Activated CD8-positive, alpha-beta T cell treated with anti-CD3 and anti-CD28 coated beads for 36 hours (primary cell): Measurements from ENCODE around the gene OVCA2. TPM values are rescaled to one million over a fixed set of nuclear protein-coding genes. Genes with fewer than 3 reads are reported as not detected.
A peak's percentile ranks its signal among the peaks of the same experiment; 100 is the strongest.

Source experiments
- ATAC-seq: fragments of 200-7000 bp; cut with Tn5 transposase; one replicate; pipeline ENCODE4 v1.10.0; 2021; ENCODE audit warnings: mild to moderate bottlenecking, moderate library complexity
- CTCF ChIA-PET: fragments of 350-600 bp; sonication (Branson Sonifier 250); formaldehyde crosslinking; loops from one replicate; lab custom pipeline; 2021; ENCODE audit warnings: antibody characterized with exemption; lab: Charles Lee
- POLR2A ChIA-PET: fragments of 350-600 bp; sonication (Branson Sonifier 250); formaldehyde crosslinking; loops from one replicate; lab custom pipeline; 2021; ENCODE audit warnings: antibody characterized with exemption; lab: Charles Lee
- DNase-seq: peaks from one replicate; pipeline ENCODE4 v3.0.0-alpha.2; 2020
- H3K27ac Mint-ChIP-seq: one replicate; pipeline ENCODE4 v1.8.0; 2021; ENCODE audit warnings: mild to moderate bottlenecking, mixed read lengths
- H3K27me3 Mint-ChIP-seq: one replicate; pipeline ENCODE4 v1.8.0; 2021; ENCODE audit warnings: mixed read lengths
- H3K36me3 Mint-ChIP-seq: one replicate; pipeline ENCODE4 v1.8.0; 2021; ENCODE audit warnings: low read depth, mixed read lengths
- H3K4me1 Mint-ChIP-seq: one replicate; pipeline ENCODE4 v1.8.0; 2021; ENCODE audit warnings: low read depth, mixed read lengths
- H3K4me3 Mint-ChIP-seq: one replicate; pipeline ENCODE4 v1.8.0; 2021; ENCODE audit warnings: mild to moderate bottlenecking, moderate library complexity, mixed read lengths
- H3K9me3 Mint-ChIP-seq: one replicate; pipeline ENCODE4 v1.8.0; 2021; ENCODE audit warnings: mixed read lengths
- CTCF ChIP-seq: fragments of 200-600 bp; IDR thresholded peaks from one replicate; pipeline ENCODE4 v1.8.0; 2022; ENCODE audit warnings: antibody characterized with exemption, mild to moderate bottlenecking
- intact Hi-C: fragments of 100-400 bp; cut with micrococcal nuclease; formaldehyde crosslinking; loops from one replicate; pipeline ENCODE4 v1.10.0; 2022
- total RNA-seq, 2 experiments: library from RNA; stranded (reverse); gene quantifications; one replicate each; pipeline ENCODE4 v1.2.3, GENCODE V29; 2021

The OVCA2 gene
- total RNA-seq, 2 experiments from 2014 or later, result 28.0 to 28.5 TPM

- ChIA-PET POLR2A (interaction anchor here (0.7 to 5.7 kb wide), 11 partner anchors 11 to 208 kb away, joined by 3 to 46 read pairs (median 4); partner anchors contain the start of gene RTN4RL1), CTCF (interaction anchor here (0.8 to 8.5 kb wide), 32 partner anchors 10 to 357 kb away, joined by 3 to 239 read pairs (median 4); partner anchors contain the start of genes OVCA2 and SGSM2)
- Mint-ChIP-seq H3K27ac (no peak overlapping the region), H3K27me3 (no peaks in the 10 kb centered on the region), H3K4me1 (peaks cover 14% of the 10 kb centered on the region), H3K4me3 (peak overlapping the region; percentile 54), H3K9me3 (no peaks in the 10 kb centered on the region), H3K36me3 (peaks cover 41% of the 10 kb centered on the region)
- peak; percentile 47 for DNase-seq
- TF ChIP-seq CTCF, result no peak
- intact Hi-C loops, result no loop called here
- ATAC-seq, result no peak
Observed at GRCh38 chr17:2057760-2058585, 16.2 kb downstream of the OVCA2 start.

GRCh38 chr17:2058586-2059546 lies 17.0 kb downstream of the OVCA2 start:
- H3K27ac Mint-ChIP-seq, result no peak overlapping the region
- ChIA-PET CTCF (interaction anchor here (0.8 to 8.5 kb wide), 25 partner anchors 9 to 357 kb away, joined by 3 to 239 read pairs (median 4); partner anchors contain the start of gene SGSM2), POLR2A (interaction anchor here (0.7 to 5.7 kb wide), 10 partner anchors 10 to 207 kb away, joined by 3 to 46 read pairs (median 4); no protein-coding TSS in a partner anchor)
- peak; percentile 7 for ATAC-seq
- H3K27me3 Mint-ChIP-seq, result no peaks in the 10 kb centered on the region
- peak overlapping the region; percentile 54 for H3K4me3 Mint-ChIP-seq
- H3K9me3 Mint-ChIP-seq, result no peaks in the 10 kb centered on the region
- intact Hi-C loops, result no loop called here
- DNase-seq, result peak; percentile 76
- H3K4me1 Mint-ChIP-seq, result peaks cover 13% of the 10 kb centered on the region
- peaks cover 49% of the 10 kb centered on the region for H3K36me3 Mint-ChIP-seq
- TF ChIP-seq CTCF, result peak; percentile 88

- CTCF ChIA-PET, result interaction anchor here (1.4 to 8.5 kb wide), 8 partner anchors 9 to 293 kb away, joined by 3 to 239 read pairs (median 39); no protein-coding TSS in a partner anchor
- POLR2A ChIA-PET, result interaction anchor here (0.6 to 5.7 kb wide), 5 partner anchors 9 to 156 kb away, joined by 3 to 46 read pairs (median 4); no protein-coding TSS in a partner anchor
- peak overlapping the region; percentile 36 for H3K4me3 Mint-ChIP-seq
- DNase-seq (no peak), ATAC-seq (no peak)
- intact Hi-C loops, result no loop called here
- H3K36me3 Mint-ChIP-seq, result peaks cover 55% of the 10 kb centered on the region
- H3K4me1 Mint-ChIP-seq, result peaks cover 11% of the 10 kb centered on the region
- H3K9me3 Mint-ChIP-seq, result no peaks in the 10 kb centered on the region
- TF ChIP-seq CTCF, result no peak
- H3K27me3 Mint-ChIP-seq, result no peaks in the 10 kb centered on the region
- peak overlapping the region; percentile 14 for H3K27ac Mint-ChIP-seq
Observed at GRCh38 chr17:2059547-2060384, 17.9 kb downstream of the OVCA2 start.

GRCh38 chr17:2060385-2060658 lies 18.5 kb downstream of the OVCA2 start:
- no peak for TF ChIP-seq CTCF
- Mint-ChIP-seq H3K27ac (no peak overlapping the region), H3K9me3 (no peaks in the 10 kb centered on the region), H3K4me3 (no peak overlapping the region), H3K4me1 (peaks cover 13% of the 10 kb centered on the region), H3K36me3 (peaks cover 57% of the 10 kb centered on the region), H3K27me3 (no peaks in the 10 kb centered on the region)
- ChIA-PET POLR2A (interaction anchor here (0.6 to 1.8 kb wide), 4 partner anchors 25 to 155 kb away, joined by 3 to 5 read pairs (median 4); no protein-coding TSS in a partner anchor), CTCF (interaction anchor here (7.8 to 8.5 kb wide), 3 partner anchors 8 to 188 kb away, joined by 74 to 239 read pairs (median 121); no protein-coding TSS in a partner anchor)
- no peak for ATAC-seq
- no peak for DNase-seq
- intact Hi-C loops, result no loop called here
